DND-41 (cell line): ENCODE results near the gene TTC23.

Experiments used
- EZH2 ChIP-seq: IDR thresholded peaks from 3 replicates; pipeline ENCODE4 v1.6.1; 2012; ENCODE audit warnings: borderline replicate concordance, low read depth, mild to moderate bottlenecking, moderate library complexity, low read length, inconsistent platforms; ENCODE audit not compliant: severe bottlenecking
- TF ChIP-seq, protein P1 (sequence below): IDR thresholded peaks from 2 replicates; pipeline ENCODE4 v1.5.1; 2012; ENCODE audit warnings: borderline replicate concordance, low read length, moderate library complexity, mild to moderate bottlenecking; ENCODE audit not compliant: poor library complexity, severe bottlenecking; ENCODE audit errors: extremely low read depth

DNA sequence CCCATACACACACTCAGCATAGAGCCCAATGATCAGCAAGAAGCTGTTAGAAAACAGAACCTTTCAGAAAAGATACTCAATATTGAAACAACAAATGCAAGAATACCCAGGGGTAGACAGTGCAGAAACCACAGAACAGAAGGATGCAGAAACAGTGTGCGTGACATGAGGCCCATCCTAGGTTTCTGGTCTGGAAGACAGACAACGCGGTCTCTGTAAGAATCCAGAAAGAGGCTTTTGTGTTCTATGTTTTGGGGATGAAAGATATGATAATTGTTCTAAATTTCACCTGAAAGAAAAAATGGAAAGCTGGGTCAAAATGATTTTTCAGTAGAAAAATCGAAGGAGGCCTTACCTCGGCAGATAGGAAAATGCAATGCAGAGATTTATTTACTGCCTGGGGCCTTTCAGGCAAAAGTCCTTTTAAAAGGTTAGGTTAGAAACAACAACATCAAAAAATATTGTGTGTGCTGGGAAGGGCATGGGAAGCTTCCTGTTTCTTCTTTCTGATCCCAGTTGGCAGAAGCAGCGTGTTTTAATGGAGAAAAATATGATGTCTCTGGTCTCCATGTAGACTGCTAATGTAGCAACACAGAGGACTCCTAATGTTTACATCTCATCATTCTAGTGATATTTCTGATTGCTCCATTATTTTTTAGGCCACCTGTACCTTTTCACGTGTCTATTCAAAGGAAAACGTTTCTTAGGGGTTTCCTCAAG, 127.5 kb downstream of the TTC23 start:
- TF ChIP-seq, protein P1, sequence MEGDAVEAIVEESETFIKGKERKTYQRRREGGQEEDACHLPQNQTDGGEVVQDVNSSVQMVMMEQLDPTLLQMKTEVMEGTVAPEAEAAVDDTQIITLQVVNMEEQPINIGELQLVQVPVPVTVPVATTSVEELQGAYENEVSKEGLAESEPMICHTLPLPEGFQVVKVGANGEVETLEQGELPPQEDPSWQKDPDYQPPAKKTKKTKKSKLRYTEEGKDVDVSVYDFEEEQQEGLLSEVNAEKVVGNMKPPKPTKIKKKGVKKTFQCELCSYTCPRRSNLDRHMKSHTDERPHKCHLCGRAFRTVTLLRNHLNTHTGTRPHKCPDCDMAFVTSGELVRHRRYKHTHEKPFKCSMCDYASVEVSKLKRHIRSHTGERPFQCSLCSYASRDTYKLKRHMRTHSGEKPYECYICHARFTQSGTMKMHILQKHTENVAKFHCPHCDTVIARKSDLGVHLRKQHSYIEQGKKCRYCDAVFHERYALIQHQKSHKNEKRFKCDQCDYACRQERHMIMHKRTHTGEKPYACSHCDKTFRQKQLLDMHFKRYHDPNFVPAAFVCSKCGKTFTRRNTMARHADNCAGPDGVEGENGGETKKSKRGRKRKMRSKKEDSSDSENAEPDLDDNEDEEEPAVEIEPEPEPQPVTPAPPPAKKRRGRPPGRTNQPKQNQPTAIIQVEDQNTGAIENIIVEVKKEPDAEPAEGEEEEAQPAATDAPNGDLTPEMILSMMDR: no peak
- no peak for TF ChIP-seq EZH2
